ENCODE data around the gene PRR16.

- no peak for TF ChIP-seq CTCF (IDR thresholded peaks at IDR 0.05)
- TF ChIP-seq POLR2A (IDR thresholded peaks at IDR 0.05): no peak
Measured at GRCh38 chr5:120538149-120538548, 74.0 kb downstream of the PRR16 start.
